ENCODE data around the gene TNKS2.

DNA sequence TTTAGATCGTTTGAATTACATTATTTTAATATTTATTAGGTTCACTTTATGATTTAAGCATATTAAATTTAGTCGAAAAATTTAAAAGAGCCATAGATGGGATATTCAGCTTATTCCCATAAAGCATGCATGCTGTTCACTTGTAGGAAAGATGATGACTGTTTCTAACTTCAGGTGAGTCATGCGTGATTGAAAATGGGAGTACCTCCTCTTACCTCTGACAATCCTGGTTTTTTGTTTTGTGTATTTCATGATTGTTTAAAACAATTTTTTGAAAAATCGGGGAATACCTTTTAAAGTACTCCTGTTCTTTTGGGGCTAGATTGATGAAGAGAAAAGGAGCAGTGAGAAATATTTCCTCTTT is 1.4 kb downstream of the TNKS2 start:
- TF ChIP-seq, protein P1, sequence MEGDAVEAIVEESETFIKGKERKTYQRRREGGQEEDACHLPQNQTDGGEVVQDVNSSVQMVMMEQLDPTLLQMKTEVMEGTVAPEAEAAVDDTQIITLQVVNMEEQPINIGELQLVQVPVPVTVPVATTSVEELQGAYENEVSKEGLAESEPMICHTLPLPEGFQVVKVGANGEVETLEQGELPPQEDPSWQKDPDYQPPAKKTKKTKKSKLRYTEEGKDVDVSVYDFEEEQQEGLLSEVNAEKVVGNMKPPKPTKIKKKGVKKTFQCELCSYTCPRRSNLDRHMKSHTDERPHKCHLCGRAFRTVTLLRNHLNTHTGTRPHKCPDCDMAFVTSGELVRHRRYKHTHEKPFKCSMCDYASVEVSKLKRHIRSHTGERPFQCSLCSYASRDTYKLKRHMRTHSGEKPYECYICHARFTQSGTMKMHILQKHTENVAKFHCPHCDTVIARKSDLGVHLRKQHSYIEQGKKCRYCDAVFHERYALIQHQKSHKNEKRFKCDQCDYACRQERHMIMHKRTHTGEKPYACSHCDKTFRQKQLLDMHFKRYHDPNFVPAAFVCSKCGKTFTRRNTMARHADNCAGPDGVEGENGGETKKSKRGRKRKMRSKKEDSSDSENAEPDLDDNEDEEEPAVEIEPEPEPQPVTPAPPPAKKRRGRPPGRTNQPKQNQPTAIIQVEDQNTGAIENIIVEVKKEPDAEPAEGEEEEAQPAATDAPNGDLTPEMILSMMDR (IDR thresholded peaks at IDR 0.05; ENCODE audit: low read depth, low read length, poor library complexity, severe bottlenecking) = no peak
- TF ChIP-seq EZH2phosphoT487 (IDR thresholded peaks at IDR 0.05; ENCODE audit: borderline replicate concordance, low read length) = no peak

Data from DOHH2 (cell line).